Stimulated activated CD4-positive, alpha-beta T cell treated with anti-CD3 and anti-CD28 coated beads, Interleukin-2, amount 100 ng/mL, for 48 hours (primary cell): ENCODE data around the gene CDHR5.

Experiments used
- DNase-seq, 2 donors: peaks; one replicate each; pipeline ENCODE4 v3.0.0-alpha.2; 2020

The CDHR5 gene

DNA sequence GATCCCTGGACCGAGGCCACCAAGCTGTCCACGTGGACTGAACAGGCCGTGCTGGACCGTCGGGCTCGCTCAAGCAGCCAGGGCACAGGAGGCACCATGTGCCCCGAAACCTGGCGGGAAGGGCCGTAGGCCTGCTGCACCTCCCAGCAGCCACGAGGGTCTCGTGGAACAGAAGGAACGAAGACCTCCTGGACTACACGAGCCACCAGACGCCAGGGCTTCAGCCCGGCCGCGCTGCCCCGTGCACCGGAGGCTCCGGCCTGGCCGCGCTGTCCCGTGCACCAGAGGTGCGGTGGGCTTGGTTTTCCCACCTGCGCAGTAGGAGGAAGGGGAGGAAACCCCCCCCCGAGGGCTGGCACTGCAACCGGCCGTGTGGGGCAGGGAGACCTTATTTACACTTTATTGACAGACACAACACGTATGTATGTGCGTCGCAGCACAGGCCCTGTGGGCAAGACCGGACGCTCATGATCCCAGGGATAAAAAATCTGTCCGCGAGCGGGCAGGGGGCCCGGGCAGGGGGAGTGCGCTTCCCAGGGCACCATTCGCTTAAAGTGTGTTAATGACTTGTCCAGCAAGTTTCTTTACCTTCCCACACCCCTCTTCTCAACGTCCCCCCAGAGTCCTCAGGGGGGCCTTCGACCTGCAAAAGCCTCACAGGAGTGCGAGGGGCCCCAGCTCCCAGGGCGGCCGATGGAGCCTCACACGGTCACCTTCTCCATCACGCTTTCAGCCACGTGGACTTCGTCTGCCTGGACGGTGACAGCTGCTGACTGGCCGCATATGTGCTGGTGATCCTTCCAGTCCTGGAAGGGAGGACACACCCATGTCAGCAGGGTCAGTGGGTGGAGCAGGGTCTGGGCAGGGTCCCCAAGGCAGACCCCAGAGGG lies 19.3 kb upstream of the CDHR5 start:
- DNase-seq, result no peak

DNA sequence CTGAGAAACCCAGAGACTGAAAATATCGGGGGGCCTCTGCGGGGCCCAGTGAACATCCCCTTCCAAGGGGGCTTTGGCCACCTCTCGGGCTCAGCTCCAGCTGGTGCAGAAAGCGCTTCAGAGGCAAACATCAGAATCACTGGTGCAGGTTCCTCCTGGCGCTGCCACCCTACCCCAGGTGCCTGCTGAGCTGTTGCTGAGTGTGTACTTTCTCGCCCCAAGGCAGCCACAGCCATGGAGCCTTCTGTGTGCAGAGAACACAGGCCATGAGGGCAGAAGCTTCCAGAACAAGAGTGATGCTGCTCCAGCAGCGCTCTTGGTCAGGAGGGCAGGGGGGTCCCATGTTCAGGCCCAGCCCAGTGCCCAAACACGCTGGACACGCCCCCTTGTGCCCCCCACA lies 18.6 kb upstream of the CDHR5 start:
- DNase-seq, result no peak

DNA sequence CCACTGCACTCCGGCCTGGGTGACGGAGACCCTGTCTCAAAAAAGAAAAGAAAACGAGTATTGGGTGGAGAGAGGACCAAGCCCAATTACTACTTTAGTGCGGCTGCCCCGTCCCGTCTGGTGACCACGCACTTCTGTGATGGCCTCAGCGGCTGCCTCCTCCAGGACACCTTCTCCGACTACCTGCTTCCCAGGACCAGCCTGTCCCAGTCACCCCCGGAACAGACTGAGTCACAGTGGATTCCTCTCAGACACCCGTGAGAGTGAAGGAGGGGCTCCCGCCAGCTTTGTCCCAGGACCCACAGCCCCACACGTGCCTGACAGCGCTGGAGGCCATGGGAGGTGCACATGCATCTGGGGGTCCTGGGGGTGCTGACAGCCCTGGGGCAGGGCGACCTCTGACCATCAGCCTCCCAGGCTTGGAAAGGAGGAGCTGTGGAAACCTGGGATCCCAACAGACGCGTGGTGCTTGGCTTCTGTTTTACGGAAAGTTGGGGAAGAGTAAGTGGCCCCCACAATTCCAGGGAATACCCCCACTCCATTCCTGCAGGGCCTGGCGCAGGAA lies 17.1 kb upstream of the CDHR5 start:
- no peak for DNase-seq

DNA sequence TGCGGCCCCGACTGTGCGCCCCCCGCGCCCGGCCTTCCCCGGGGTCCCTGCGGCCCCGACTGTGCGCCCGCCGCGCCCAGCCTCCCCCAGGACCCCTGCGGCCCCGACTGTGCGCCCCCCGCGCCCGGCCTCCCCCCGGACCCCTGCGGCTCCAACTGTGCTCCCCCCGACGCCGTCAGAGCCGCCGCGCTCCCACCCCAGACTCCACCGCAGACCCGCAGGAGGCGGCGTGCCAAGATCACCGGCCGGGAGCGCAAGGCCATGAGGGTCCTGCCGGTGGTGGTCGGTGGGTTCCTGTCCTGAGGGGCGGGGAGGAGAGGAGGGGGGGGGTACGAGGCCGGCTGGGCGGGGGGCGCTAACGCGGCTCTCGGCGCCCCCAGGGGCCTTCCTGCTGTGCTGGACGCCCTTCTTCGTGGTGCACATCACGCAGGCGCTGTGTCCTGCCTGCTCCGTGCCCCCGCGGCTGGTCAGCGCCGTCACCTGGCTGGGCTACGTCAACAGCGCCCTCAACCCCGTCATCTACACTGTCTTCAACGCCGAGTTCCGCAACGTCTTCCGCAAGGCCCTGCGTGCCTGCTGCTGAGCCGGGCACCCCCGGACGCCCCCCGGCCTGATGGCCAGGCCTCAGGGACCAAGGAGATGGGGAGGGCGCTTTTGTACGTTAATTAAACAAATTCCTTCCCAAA lies 15.4 kb upstream of the CDHR5 start:
- no peak for DNase-seq

DNA sequence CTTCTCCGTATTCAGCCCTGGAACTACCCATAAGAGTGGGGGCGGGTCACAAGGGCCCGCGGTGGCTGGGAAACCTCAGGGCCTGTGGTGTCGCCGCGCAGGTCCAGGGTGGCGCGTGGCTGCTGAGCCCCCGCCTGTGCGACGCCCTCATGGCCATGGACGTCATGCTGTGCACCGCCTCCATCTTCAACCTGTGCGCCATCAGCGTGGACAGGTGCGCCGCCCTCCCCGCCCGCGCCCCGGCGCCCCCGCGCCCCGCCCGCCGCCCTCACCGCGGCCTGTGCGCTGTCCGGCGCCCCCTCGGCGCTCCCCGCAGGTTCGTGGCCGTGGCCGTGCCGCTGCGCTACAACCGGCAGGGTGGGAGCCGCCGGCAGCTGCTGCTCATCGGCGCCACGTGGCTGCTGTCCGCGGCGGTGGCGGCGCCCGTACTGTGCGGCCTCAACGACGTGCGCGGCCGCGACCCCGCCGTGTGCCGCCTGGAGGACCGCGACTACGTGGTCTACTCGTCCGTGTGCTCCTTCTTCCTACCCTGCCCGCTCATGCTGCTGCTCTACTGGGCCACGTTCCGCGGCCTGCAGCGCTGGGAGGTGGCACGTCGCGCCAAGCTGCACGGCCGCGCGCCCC lies 14.7 kb upstream of the CDHR5 start:
- DNase-seq, result no peak

DNA sequence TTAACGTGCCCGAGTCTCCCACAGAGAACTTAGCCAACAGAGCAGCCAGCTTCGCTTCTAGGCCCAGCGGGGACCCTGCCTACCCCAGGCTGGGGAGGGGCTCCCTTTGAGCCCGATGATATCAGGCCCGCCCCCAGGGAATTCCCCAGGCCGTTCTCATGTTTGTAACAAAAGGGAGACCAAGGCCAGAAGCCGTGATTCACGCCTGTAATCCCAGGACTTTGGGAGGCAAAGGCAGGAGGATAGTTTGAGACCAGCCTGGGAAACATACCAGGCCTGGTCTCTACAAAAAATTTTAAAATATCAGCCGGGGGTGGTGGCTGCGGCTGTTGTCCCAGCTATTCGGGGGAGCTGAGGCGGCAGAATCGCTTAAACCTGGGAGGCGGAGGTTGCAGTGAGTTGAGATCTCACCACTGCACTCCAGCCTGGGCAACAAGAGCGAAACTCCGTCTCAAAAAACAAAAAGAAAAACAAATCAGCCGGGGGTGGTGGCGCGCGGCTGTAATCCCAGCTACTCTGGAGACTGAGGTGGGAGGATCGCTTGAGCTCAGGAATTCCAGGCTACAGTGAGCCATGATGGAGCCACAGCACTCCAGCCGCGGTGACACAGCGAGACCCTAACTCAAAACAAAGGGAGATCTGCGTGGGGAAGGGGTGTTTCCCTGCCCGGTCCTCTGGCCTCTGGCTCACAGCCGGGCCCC lies 14.0 kb upstream of the CDHR5 start:
- no peak for DNase-seq

DNA sequence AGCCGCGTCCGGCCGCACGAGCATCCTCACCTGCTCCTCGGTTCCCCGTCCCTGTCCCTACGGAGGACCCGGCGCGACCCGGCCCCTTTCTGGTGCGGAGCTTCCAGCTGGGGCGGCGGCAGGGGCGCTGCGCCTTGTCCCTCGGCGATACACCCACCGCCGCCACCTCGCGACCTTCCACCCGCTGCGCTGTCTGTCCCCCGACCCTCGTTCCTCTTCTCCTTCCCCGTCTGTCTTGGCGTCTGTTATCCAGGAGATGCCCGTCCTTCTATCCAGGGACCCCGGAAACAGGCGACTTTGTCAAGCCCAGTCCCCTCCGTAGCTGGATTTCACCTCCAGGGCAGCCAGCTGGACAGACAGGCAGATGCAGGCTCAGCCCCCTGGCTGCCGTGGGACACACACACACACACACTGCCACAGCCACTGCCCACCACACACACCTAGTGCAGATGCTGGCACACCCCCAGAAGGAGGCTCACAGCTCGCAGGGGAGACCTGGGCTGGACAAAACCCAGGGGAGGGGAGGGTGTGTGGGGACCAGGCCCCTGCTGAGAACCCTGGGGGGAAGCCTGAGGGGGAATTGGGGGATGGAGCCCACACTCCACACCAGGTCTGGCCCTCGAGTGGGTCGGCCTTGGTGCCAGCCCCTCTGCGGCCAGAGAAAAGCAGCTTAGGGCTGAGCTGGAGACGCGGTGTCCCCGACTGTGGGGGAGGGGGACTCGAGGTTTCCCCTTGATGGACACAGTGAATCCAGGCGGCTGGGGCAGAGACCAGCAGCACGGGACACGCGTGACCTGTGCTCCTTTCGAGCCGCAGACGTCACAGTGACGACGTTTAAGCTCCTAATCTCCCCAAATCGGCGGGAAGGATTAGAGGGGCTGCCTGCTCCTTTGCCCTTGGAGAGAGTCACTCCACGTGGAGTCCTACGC lies 13.1 kb upstream of the CDHR5 start:
- DNase-seq, result no peak

DNA sequence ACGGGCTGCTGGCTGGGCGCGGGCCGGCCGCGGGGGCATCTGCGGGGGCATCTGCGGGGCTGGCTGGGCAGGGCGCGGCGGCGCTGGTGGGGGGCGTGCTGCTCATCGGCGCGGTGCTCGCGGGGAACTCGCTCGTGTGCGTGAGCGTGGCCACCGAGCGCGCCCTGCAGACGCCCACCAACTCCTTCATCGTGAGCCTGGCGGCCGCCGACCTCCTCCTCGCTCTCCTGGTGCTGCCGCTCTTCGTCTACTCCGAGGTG lies 12.5 kb upstream of the CDHR5 start:
- DNase-seq, result no peak

DNA sequence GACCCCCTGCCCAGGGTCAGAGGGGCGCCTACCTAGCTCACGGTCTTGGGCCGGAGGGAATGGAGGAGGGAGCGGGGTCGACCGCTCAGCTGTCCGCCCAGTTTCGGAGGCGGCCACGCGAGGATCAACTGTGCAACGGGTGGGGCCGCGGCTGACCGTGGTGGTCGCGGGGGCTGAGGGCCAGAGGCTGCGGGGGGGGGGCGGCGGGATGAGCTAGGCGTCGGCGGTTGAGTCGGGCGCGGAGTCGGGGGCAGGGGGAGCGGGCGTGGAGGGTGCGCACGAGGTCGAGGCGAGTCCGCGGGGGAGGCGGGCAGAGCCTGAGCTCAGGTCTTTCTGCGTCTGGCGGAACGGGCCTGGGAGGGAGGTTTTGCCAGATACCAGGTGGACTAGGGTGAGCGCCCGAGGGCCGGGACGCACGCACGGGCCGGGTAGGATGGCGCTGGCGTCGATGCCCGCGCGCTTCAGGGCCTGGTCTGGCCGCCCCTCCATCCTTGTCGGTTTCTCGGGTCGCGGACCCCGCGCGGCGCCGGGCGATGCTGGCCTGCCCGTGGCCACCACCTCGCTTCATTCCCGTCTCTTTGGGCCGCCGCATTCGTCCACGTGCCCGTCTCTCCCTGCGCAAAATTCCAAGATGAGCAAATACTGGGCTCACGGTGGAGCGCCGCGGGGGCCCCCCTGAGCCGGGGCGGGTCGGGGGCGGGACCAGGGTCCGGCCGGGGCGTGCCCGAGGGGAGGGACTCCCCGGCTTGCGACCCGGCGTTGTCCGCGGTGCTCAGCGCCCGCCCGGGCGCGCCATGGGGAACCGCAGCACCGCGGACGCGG lies 12.0 kb upstream of the CDHR5 start, which contains the start of gene DRD4:
Gene DRD4 (plus strand): TSS at position 759 of the 822 bp plus-strand sequence. CDS start 36 bp downstream, at position 795.
- no peak for DNase-seq

DNA sequence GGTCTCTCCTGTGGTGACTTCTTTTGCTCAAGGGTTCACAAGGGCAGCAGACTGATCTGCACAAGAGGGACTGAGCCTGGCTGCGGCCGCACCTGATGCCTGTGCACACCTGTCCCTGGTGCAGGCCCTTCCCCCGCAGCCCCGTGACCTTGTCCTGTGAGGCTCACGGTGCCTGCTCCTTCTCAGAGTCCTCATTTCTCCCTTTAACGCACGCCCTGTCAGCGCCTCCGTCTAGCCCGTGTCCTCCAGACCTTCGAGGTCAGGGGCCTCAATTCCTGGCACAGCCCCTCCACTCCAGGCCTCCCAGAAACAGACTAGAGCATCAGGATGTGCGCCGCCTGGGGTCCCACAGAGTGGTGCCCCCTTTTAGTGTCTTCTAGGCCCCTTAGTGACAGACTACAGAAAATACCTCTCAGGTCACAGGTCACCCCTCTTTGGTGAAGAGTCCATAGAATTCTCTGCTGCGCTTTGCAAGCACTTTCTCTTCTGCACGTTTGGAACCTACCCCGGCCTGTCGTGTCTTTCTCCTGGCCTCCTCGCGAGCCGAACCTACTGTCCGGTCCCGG lies 11.3 kb upstream of the CDHR5 start:
- DNase-seq, result no peak

DNA sequence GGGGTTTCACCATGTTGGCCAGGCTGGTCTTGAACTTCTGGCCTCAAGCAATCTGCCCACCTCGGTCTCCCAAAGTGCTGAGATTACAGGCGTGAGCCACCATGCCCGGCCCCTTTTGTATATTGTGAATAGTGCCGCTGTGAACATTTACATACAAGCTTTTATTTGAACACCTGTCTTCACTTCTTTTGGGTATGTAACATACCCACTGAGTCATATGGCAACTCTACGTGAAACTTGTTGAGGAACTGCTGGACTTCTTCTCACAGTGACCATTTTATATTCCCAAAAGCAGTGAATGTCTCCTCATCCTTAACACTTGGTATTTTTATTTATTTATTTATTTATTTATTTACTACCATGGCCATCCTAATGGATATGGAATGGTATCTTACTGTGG lies 6.1 kb upstream of the CDHR5 start:
- no peak for DNase-seq

DNA sequence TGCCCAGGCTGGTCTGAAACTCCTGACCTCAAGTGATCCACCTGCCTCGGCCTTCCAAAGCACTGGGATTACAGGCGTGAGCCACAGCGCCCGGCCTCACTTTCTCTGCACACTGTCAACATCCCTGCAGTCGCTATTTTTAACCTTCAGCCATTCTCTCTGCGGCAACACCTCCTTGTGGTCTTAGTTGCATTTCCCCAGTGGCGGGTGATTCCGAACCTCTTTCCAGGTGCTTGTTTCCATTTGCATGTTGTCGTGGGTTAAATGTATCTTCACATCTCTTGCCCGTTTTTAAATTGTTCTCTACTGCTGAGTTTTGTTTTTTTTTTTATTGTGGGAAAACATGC lies 4.5 kb upstream of the CDHR5 start:
- no peak for DNase-seq

DNA sequence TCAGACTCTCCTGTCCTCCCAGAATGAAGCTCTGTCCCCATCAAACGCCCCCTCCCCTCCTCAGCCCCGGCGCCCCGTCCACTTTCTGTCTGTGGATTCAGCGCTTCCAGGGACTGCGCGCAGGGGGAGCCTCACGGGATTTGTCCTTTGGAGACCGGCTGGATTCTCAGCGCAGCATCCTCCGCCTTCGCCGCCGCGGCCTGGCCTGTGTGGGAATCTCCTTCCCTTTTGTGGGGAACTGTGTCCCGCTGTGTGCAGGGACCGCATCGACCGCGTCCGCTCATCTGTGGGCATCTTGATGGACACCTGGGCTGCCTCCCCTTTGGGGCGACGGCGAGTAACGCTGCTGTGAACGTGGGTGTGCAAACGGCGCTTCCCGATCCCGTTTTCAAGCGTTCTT lies 3.3 kb upstream of the CDHR5 start:
- DNase-seq, result no peak

DNA sequence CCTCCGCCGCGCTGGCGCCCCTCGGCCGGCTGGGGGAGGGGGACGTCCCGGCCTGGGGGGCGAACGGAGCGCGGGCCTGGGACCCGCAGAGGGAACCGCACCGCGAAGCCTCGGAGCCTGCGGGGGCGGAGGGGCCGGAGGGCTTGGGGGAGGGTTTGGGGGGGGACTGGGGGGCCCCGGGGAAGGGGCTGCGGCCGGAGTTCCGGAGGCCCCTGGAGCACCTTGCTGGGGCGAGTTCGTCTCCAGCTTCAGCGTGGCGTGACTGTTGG lies 2.5 kb upstream of the CDHR5 start:
- DNase-seq, result no peak

DNA sequence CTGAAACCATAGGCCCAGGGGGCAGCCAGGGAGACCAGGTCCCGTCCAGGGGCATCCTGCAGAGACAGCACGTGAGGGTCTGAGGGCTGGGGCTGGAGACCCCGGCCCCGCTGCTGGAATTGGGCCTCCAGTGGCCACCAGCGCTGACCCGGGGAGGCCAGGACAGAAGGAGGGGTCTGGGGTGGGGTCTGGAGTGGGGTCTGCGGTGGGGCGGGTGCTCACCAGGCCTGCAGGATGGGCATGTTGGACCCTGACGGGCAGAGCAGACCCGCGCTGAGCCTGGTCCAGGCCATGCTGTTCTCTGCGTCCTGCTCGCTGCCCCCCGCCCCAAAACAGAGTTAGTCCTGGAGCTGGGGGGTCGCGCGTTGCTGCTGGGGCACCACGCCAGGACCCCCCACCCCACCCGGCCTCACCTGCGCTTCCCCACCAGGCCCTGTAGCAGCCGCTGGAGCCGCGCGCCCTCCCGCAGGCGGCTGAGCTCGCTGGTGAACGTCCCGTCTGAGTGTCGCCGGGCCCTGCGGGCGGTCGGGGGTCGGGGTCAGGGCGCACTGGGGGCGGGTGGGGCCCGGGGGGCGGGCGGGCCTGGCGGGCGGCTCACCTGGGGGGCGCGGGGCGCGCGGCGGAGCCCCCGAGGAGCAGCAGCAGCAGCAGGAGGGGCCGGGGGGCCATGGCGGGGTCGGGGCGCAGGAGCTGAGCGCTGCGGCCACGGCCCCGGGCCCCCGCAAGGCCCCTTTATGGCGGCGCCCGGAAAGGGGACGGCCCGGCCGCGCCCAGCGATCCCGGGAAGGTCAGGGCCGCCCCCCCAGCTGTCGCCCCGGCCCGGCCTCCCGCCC lies 1.9 kb upstream of the CDHR5 start, which contains the start of gene SCT:
Gene SCT (minus strand): TSS at position 707 of the 833 bp plus-strand sequence. CDS start 38 bp downstream, at position 669.
- DNase-seq, result no peak

DNA sequence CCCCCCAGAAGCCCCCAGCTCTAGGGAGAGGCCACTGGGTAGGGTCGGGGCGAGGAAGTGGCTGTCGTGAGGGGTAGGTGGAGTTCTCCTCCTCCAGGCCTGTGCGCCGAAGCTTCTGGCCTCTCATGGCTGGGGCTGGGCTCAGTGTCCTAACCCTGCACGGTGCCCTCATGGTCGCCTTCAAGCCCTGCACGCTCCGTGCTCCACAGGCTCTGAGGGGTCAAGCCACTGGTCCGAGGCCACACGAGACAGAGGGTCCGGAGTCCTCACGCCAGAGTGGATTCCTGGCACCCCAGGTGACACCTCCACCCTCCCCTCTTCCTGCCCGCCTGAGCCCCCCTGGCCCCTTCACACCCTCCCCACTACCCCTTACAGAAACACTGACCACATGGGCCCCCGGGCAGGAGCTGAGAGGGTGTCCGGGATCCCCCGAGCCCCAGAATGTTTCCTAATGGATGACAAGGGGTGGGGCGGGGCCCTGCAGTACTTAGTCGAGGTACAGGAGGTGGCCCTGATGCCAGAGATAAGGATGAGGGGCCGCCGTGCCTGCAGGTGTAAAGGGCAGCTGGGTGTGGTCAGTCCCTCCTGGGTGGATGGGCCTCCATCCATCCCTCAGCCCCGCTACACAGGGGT lies 997 bp upstream of the CDHR5 start:
- no peak for DNase-seq

DNA sequence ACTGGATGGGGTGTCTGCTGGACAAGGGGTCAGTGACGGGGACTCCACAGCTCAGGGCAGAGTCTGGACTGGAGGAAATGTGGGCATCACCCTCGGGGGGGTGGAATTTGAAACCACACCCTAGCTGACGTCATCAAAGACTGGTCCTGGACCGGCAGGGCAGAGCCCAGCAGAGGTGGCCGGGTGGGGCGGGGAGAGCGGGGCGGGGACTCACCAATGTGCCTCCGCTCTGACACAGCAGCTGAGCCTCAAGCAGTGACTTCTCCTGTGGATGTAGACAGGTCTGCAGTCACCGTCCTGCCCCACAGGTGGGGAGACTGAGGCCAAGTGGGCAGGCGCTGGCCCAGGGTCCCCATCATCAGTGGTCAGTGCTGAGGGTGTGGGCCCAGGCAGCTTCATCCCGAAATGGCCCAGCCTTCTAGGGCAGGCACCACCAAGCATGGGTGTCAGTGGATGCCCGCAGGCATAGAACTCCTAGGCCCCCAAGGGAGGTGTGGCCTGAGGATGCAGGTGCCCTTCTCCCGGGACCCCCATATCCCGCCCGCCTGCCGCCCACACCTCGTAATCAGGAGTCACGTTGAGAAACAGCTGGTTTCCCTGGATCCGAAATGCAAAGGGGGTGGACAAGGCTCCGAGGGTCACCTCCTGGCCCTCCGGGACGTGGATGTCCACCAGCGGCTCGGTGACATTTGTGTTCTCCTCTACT lies 603 bp downstream of the CDHR5 start:
- no peak for DNase-seq

DNA sequence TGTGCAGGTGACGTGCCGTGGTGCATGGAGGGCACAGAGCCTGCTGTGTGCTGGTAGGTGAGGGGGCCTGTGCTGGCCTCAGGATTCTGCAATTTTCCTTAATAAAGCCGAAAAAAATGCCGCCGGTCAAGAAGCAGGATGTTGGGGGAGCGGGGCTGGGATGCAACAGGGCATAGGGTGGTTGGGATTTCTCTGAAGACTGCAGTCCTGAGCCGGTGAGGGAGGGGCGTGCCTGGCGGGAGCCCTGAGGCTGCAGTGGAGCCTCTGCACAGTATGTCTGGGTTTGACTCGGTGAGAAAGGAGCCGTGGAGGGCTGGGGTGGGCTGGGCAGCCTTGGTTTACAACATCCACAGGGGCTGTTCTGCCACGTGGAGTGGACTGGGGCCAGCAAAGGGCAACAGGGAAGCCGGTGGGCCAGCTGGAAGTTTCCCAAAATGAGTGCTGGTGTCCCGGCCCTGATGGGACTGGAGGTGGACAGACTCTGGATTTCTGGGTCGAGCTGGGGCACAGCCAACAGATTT lies 1.3 kb downstream of the CDHR5 start:
- no peak for DNase-seq

DNA sequence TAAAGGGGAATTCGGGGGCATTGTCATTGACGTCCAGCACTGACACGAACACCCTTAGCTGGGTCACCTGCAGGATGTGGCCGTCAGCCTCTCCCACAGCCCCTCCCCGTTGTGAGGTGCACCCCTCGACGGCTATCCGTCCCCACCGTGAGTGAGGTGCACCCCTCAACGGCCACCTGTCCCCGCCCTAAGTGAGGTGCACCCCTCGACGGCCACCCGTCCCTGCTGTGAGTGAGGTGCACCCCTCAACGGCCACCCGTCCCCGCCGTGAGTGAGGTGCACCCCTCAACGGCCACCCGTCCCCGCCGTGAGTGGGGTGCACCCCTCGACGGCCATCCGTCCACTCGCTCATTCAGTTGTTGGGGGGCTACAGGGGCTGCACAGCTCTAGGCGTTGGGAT lies 2.9 kb downstream of the CDHR5 start:
- DNase-seq, result no peak
